ENCODE measurements around the gene ZAP70.

GRCh38 chr2:97704989-97705388, 8.4 kb upstream of the ZAP70 start:
- TF ChIP-seq GATA2 (IDR thresholded peaks at IDR 0.05; ENCODE audit: low read depth, low read length) = no peak
- no peak for TF ChIP-seq GATA3 (IDR thresholded peaks at IDR 0.05; ENCODE audit: low read depth, low read length)

Measured in SH-SY5Y (cell line).